GM23248 (cell line): ENCODE data around the gene FGD5. TPM values are rescaled to one million over a fixed set of nuclear protein-coding genes. Genes with fewer than 3 reads are reported as not detected.

Experiments used
- DNase-seq: peaks from one replicate; pipeline ENCODE4 v3.0.0-alpha.2; 2015
- H2AFZ ChIP-seq: fragments of 200-600 bp; sonication (generic); 2 replicates; pipeline ENCODE4 v1.6.1; 2016; ENCODE audit warnings: antibody characterized with exemption
- H3F3A ChIP-seq: fragments of 200-600 bp; sonication (generic); 2 replicates; pipeline ENCODE4 v1.6.1; 2016; ENCODE audit warnings: mild to moderate bottlenecking, antibody characterized with exemption, mixed run types; ENCODE audit not compliant: insufficient read depth
- H3K27ac ChIP-seq: fragments of 200-600 bp; sonication (generic); 2 replicates; pipeline ENCODE4 v1.5.1; 2016; ENCODE audit warnings: mild to moderate bottlenecking
- H3K27me3 ChIP-seq: fragments of 200-600 bp; sonication (generic); replicated peaks from 2 replicates; pipeline ENCODE4 v1.6.1; 2016; ENCODE audit warnings: mild to moderate bottlenecking; ENCODE audit not compliant: insufficient read depth
- H3K36me3 ChIP-seq: fragments of 200-600 bp; sonication (generic); 2 replicates; pipeline ENCODE4 v1.6.1; 2016; ENCODE audit warnings: low read depth, mild to moderate bottlenecking
- H3K4me1 ChIP-seq: fragments of 200-600 bp; sonication (generic); 2 replicates; pipeline ENCODE4 v1.6.1; 2016; ENCODE audit warnings: mild to moderate bottlenecking; ENCODE audit not compliant: insufficient read depth
- H3K4me2 ChIP-seq: fragments of 200-600 bp; sonication (generic); one replicate; pipeline ENCODE4 v1.6.1; 2016; ENCODE audit warnings: mild to moderate bottlenecking; ENCODE audit not compliant: unreplicated experiment
- H3K4me3 ChIP-seq: fragments of 200-600 bp; sonication (generic); 2 replicates; pipeline ENCODE4 v1.5.1; 2016; ENCODE audit warnings: mild to moderate bottlenecking
- H3K79me2 ChIP-seq: fragments of 200-600 bp; sonication (generic); 2 replicates; pipeline ENCODE4 v1.6.1; 2016; ENCODE audit warnings: mild to moderate bottlenecking; ENCODE audit not compliant: insufficient read depth
- H3K9ac ChIP-seq: fragments of 200-600 bp; sonication (generic); 2 replicates; pipeline ENCODE4 v1.6.1; 2016; ENCODE audit warnings: mild to moderate bottlenecking
- H3K9me2 ChIP-seq: fragments of 200-600 bp; sonication (generic); 2 replicates; pipeline ENCODE4 v1.6.1; 2016; ENCODE audit warnings: mixed run types, mild to moderate bottlenecking, moderate library complexity; ENCODE audit not compliant: insufficient read depth
- H3K9me3 ChIP-seq: fragments of 200-600 bp; sonication (generic); one replicate; pipeline ENCODE4 v1.6.1; 2017; ENCODE audit warnings: low read depth
- H4K20me1 ChIP-seq: fragments of 200-600 bp; sonication (generic); 2 replicates; pipeline ENCODE4 v1.6.0; 2016; ENCODE audit not compliant: insufficient read depth
- EZH2 ChIP-seq: fragments of 200-600 bp; sonication (generic); IDR thresholded peaks from 2 replicates; pipeline ENCODE4 v1.6.1; 2018; ENCODE audit warnings: antibody characterized with exemption, mild to moderate bottlenecking; ENCODE audit not compliant: insufficient read depth, poor library complexity, severe bottlenecking
- EZH2phosphoT487 ChIP-seq: fragments of 200-600 bp; sonication (generic); IDR thresholded peaks from 2 replicates; pipeline ENCODE4 v1.6.1; 2018; ENCODE audit warnings: antibody characterized with exemption, moderate library complexity, mild to moderate bottlenecking, low read depth; ENCODE audit not compliant: insufficient read depth
- WGBS, 2 experiments: methylation state at CpG; one replicate each; pipeline ENCODE4 v1.1.6; 2015 to 2017; ENCODE audit warnings: low lambda C conversion rate in 2 of 2, low coverage in 1 of 2; ENCODE audit errors: missing lambda C conversion rate in 2 of 2; 5-methylcytosine and 5-hydroxymethylcytosine counted together
- in situ Hi-C: fragments of 300-500 bp; cut with MboI; formaldehyde crosslinking; loops from 2 replicates; pipeline ENCODE4 v1.15.0; 2020
- polyA plus RNA-seq: library from polyadenylated mRNA; unstranded; fragments of >200 nt; fragmentation: Nextera tagmentation; extraction: Ambion mirVana; gene quantifications from 2 replicates; pipeline ENCODE4 v1.2.1, GENCODE V29; 2016
- total RNA-seq: library from RNA; depleted of rRNA; stranded (reverse); fragments of >200 nt; shearing (Covaris generic); gene quantifications from 2 replicates; pipeline ENCODE4 v1.2.3, GENCODE V29; 2014

FGD5 gene
- total and polyA plus RNA-seq, 2 experiments from 2014 or later: not detected

DNA sequence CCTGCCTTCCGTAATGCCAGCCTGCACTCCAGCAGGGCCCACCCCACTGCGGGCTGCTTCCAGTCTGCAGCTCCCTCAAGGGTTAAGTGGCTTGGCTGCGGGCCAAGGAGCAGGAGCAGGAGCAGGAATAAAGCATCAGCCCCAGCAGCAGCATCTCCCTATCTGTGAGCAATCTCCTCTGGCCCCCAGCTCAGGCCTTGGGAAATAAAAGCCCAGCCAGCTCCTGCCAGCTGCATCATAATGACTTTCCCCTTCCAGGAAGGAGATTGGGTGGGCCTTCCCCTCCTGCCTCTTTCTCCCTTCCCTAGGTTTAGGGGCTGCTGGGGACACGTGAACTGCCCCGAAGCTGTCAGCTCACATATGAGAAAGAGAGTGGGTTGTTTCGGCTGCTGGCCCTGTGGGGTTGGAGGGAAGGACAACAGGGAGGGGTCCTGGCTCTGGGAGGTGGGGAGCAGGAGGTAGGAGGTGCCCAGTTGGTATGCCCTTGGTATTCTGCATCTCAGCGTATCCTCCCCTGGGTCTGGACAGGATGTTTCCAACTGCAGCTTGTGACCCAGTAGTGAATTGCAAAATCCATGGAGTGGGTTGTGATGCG is 34.6 kb upstream of the FGD5 start:
- H3K27ac ChIP-seq: no peak overlapping the region
- 32% methylated on average over 8 of the region's 8 CpGs for WGBS, 2 experiments
- in situ Hi-C loops: no loop called here

GRCh38 chr3:14785207-14786155 is 33.3 kb upstream of the FGD5 start:
- Histone ChIP-seq H3F3A (no peaks in the 10 kb centered on the region), H3K4me3 (no peak overlapping the region), H3K9me3 (no peaks in the 10 kb centered on the region), H2AFZ (no peak overlapping the region), H3K4me1 (no peaks in the 10 kb centered on the region), H3K9ac (no peak overlapping the region), H4K20me1 (no peaks in the 10 kb centered on the region), H3K9me2 (no peaks in the 10 kb centered on the region), H3K4me2 (no peak overlapping the region), H3K79me2 (no peaks in the 10 kb centered on the region), H3K27me3 (peaks cover 14% of the 10 kb centered on the region; the same call in 1 of the 2 replicates), H3K27ac (no peak overlapping the region), H3K36me3 (no peaks in the 10 kb centered on the region)
- in situ Hi-C loops: no loop called here
- DNase-seq: no peak
- TF ChIP-seq EZH2 (no peak), EZH2phosphoT487 (no peak)
- 64 to 69% methylated on average over 20 of the region's 20 CpGs for WGBS, 2 experiments

More for the DNA sequence above, 34.6 kb upstream of the FGD5 start:
- Histone ChIP-seq H3K9me3 (peaks cover 2% of the 10 kb centered on the region), H3K9me2 (no peaks in the 10 kb centered on the region), H3K79me2 (no peaks in the 10 kb centered on the region), H3K4me1 (no peaks in the 10 kb centered on the region), H4K20me1 (no peaks in the 10 kb centered on the region), H3F3A (no peaks in the 10 kb centered on the region), H2AFZ (no peak overlapping the region), H3K4me2 (no peak overlapping the region), H3K4me3 (no peak overlapping the region), H3K9ac (no peak overlapping the region), H3K27me3 (peaks cover 14% of the 10 kb centered on the region; the same call in 1 of the 2 replicates), H3K36me3 (no peaks in the 10 kb centered on the region)
- DNase-seq: no peak
- no peak for TF ChIP-seq EZH2phosphoT487
- no peak for TF ChIP-seq EZH2

DNA sequence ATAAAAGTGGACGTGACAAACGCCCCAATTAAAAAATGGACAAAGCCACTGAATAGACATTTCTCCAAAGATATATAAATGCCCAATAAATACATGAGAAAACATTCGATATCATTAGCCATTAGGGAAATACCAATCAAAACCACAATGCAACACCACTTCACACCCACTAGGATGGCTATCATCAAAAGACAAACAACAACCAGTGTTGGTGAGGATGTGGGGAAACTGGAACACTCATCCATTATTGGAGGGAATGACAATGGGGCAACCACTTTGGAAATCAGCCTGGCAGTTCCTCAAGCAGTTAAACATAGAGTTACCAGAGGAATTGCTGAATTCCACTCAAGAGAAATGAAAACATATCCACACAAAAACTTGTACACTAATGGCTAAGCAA is 32.4 kb upstream of the FGD5 start:
- Histone ChIP-seq H3K4me3 (no peak overlapping the region), H3K9ac (no peak overlapping the region), H3K9me3 (no peaks in the 10 kb centered on the region), H3F3A (no peaks in the 10 kb centered on the region), H3K9me2 (no peaks in the 10 kb centered on the region), H4K20me1 (no peaks in the 10 kb centered on the region), H3K27ac (no peak overlapping the region), H3K36me3 (no peaks in the 10 kb centered on the region), H3K79me2 (no peaks in the 10 kb centered on the region), H3K4me1 (no peaks in the 10 kb centered on the region), H2AFZ (no peak overlapping the region), H3K4me2 (no peak overlapping the region), H3K27me3 (peaks cover 14% of the 10 kb centered on the region; the same call in 1 of the 2 replicates)
- 69 to 82% methylated on average over 3 of the region's 3 CpGs for WGBS, 2 experiments
- in situ Hi-C loops: no loop called here
- no peak for DNase-seq
- TF ChIP-seq EZH2 (no peak), EZH2phosphoT487 (no peak)

DNA sequence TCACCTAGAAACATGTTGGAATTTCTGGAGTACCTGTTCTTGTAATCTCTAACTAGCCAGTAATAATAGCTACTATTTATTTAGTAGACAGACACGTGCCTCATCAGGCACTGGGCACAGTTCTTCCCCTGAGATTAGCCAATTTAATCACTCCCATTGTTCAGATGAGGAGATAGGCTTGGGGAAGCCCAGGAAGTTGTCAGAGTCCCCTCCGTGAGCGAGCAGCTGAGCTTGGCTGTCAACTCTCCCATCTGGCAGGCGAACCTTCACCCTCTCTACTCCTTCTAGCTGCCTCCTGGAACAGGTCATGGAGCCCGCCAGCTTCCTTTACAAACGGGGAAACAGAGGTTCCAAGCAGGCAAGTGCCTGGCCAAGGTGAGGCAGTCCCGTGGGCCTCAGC is 31.1 kb upstream of the FGD5 start:
- H3K36me3 ChIP-seq: no peaks in the 10 kb centered on the region
- H3K9ac ChIP-seq: no peak overlapping the region
- H3K27ac ChIP-seq: no peak overlapping the region
- no peak for DNase-seq
- no peaks in the 10 kb centered on the region for H3K79me2 ChIP-seq
- no peaks in the 10 kb centered on the region for H3K9me3 ChIP-seq
- TF ChIP-seq EZH2phosphoT487: no peak
- no peak for TF ChIP-seq EZH2
- H4K20me1 ChIP-seq: no peaks in the 10 kb centered on the region
- H3F3A ChIP-seq: no peaks in the 10 kb centered on the region
- H3K9me2 ChIP-seq: no peaks in the 10 kb centered on the region
- in situ Hi-C loops: no loop called here
- no peaks in the 10 kb centered on the region for H3K4me1 ChIP-seq
- no peak overlapping the region for H3K4me2 ChIP-seq
- no peak overlapping the region for H3K4me3 ChIP-seq
- WGBS, 2 experiments: 24 to 29% methylated on average over 7 of the region's 7 CpGs
- H3K27me3 ChIP-seq: peaks cover 14% of the 10 kb centered on the region
- H2AFZ ChIP-seq: no peak overlapping the region
